ENCODE results near the gene SOWAHA. TPM values are rescaled to one million over a fixed set of nuclear protein-coding genes. Genes with fewer than 3 reads are reported as not detected.

SOWAHA gene
- total and polyA plus RNA-seq, 10 of the 15 experiments (the other 5 are each of a cell fraction or from before 2014, with no cell fraction given) = 0.02 to 0.37 (median 0.05) TPM; not detected in 4

DNA sequence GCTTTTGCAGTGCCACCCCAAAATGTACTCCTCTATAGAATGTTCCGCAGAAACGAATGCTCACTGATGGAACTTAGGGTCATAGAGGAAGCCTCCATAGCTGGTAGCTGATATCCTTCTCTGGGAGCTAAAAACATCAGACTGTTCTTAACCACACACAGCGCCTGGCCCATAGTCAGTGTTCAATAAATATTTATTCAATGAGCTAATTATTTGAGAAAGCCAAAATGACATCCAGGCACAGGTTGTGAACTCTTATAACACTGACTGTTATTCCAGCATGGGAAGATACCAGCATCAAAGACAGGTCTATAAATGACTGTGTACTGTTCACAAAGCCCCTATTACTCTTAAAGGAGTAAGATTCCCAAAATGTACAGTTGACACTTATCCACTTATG is 40.2 kb downstream of the SOWAHA start:
- no peak overlapping the region for H3K9ac ChIP-seq (ENCODE audit: control insufficient read depth, insufficient read depth, low read length)
- TF ChIP-seq, protein P1, sequence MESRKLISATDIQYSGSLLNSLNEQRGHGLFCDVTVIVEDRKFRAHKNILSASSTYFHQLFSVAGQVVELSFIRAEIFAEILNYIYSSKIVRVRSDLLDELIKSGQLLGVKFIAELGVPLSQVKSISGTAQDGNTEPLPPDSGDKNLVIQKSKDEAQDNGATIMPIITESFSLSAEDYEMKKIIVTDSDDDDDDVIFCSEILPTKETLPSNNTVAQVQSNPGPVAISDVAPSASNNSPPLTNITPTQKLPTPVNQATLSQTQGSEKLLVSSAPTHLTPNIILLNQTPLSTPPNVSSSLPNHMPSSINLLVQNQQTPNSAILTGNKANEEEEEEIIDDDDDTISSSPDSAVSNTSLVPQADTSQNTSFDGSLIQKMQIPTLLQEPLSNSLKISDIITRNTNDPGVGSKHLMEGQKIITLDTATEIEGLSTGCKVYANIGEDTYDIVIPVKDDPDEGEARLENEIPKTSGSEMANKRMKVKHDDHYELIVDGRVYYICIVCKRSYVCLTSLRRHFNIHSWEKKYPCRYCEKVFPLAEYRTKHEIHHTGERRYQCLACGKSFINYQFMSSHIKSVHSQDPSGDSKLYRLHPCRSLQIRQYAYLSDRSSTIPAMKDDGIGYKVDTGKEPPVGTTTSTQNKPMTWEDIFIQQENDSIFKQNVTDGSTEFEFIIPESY (IDR thresholded peaks at IDR 0.05) = no peak
- TF ChIP-seq MEF2B (IDR thresholded peaks at IDR 0.05; ENCODE audit: partially characterized antibody, poor library complexity, severe bottlenecking) (no peak), GATAD2B (conservative IDR thresholded peaks at IDR 0.05; ENCODE audit: low read depth) (no peak), ZBED1 (IDR thresholded peaks at IDR 0.05; ENCODE audit: borderline replicate concordance) (no peak), SUZ12 (IDR thresholded peaks at IDR 0.05; ENCODE audit: unreplicated experiment) (no peak), TCF7 (IDR thresholded peaks at IDR 0.05; ENCODE audit: borderline replicate concordance) (no peak), IKZF2 (IDR thresholded peaks at IDR 0.05) (no peak), YY1 (IDR thresholded peaks at IDR 0.05; ENCODE audit: low read depth, low read length) (no peak), MYC (IDR thresholded peaks at IDR 0.05; ENCODE audit: insufficient read depth, insufficient read length, insufficient replicate concordance, low read length, severe bottlenecking) (no peak), SMAD5 (IDR thresholded peaks at IDR 0.05; ENCODE audit: low read depth) (no peak)
- POLR2A ChIA-PET = interaction anchor here (1.2 to 3.0 kb wide), 2 partner anchors 8 to 606 kb away, joined by 3 to 13 read pairs; no protein-coding TSS in a partner anchor
- intact Hi-C loops (cut with micrococcal nuclease; ENCODE audit: unreplicated experiment) (no loop called here), in situ Hi-C loops (cut with MboI) (no loop called here)
- no peaks in the 10 kb centered on the region for H3K4me1 ChIP-seq (ENCODE audit: control insufficient read depth, insufficient read depth, low read length)
- H2AFZ ChIP-seq (ENCODE audit: control insufficient read depth, low read depth, low read length) = no peak overlapping the region
- no peaks in the 10 kb centered on the region for H4K20me1 ChIP-seq (ENCODE audit: control insufficient read depth, insufficient read depth)
- H3K27me3 ChIP-seq (replicated peaks in 1 of 2; ENCODE audit: control insufficient read depth in 2 of 2, insufficient read depth in 2 of 2, low read length in 1 of 2) = no peaks in the 10 kb centered on the region
- RAD21 ChIA-PET (ENCODE audit: unreplicated experiment) = no interaction called here
- CTCF ChIA-PET = interaction anchor here (1.2 to 2.7 kb wide), 3 partner anchors 11 to 52 kb away, joined by 3 to 15 read pairs (median 4); no protein-coding TSS in a partner anchor
- H3K79me2 ChIP-seq (ENCODE audit: control insufficient read depth, insufficient read depth, low read length) = no peaks in the 10 kb centered on the region
- BruUV-seq (replicated peaks) = no TSS peak
- ATAC-seq = no peak
- no peaks in the 10 kb centered on the region for H3K9me3 ChIP-seq (replicated peaks; ENCODE audit: control insufficient read depth, insufficient read depth, low read length)
- DNase-seq (ENCODE audit: low read depth, low spot score) = no peak
- no peaks in the 10 kb centered on the region for H3K36me3 ChIP-seq (ENCODE audit: control insufficient read depth in 2 of 2, insufficient read depth in 2 of 2, low read length in 1 of 2)
- SMC1A ChIA-PET (ENCODE audit: uncharacterized antibody, unreplicated experiment) = interaction anchor here (1.0 to 1.3 kb wide), 3 partner anchors 11 to 347 kb away, joined by 3 to 4 read pairs (median 3); no protein-coding TSS in a partner anchor
- H3K4me2 ChIP-seq (ENCODE audit: control insufficient read depth, insufficient read depth) = no peak overlapping the region
- H3K4me3 ChIP-seq = no peak overlapping the region
- WGBS (ENCODE audit: insufficient coverage, insufficient replicate concordance, low lambda C conversion rate, missing lambda C conversion rate) = 83% methylated on average over 3 of the region's 3 CpGs
- H3K27ac ChIP-seq (ENCODE audit: control insufficient read depth, insufficient read depth) = no peak overlapping the region
- FAIRE-seq = no peak

Measured in GM12878 (cell line).